Activated gamma-delta T cell treated with Interleukin-2 at 50 U/mL for 16 hours (primary cell): Measurements from ENCODE around the gene FMNL2.

Source experiments
- DNase-seq: peaks from one replicate; pipeline ENCODE4 v3.0.0-alpha.2; 2020

Gene FMNL2

GRCh38 chr2:152598975-152599759 is 264.2 kb downstream of the FMNL2 start:
- no peak for DNase-seq

- DNase-seq = no peak
Observed at GRCh38 chr2:152600051-152600657, 265.2 kb downstream of the FMNL2 start.

GRCh38 chr2:152600697-152601096 is 265.7 kb downstream of the FMNL2 start:
- no peak for DNase-seq

- DNase-seq = no peak
Observed at GRCh38 chr2:152602750-152603149, 267.8 kb downstream of the FMNL2 start.

- DNase-seq = no peak
Observed at GRCh38 chr2:152603166-152603565, 268.2 kb downstream of the FMNL2 start.

GRCh38 chr2:152606081-152606480 is 271.1 kb downstream of the FMNL2 start:
- no peak for DNase-seq

GRCh38 chr2:152606941-152607340 is 272.0 kb downstream of the FMNL2 start:
- DNase-seq = no peak

GRCh38 chr2:152607793-152608300 is 272.9 kb downstream of the FMNL2 start:
- DNase-seq = no peak

GRCh38 chr2:152609154-152609553 is 274.2 kb downstream of the FMNL2 start:
- DNase-seq = no peak

GRCh38 chr2:152609699-152610098 is 274.7 kb downstream of the FMNL2 start:
- DNase-seq = no peak

- DNase-seq = no peak
Observed at GRCh38 chr2:152611458-152612231, 276.7 kb downstream of the FMNL2 start.

- no peak for DNase-seq
Observed at GRCh38 chr2:152613235-152613634, 278.3 kb downstream of the FMNL2 start.

- DNase-seq = no peak
Observed at GRCh38 chr2:152615177-152615576, 280.2 kb downstream of the FMNL2 start.

GRCh38 chr2:152617456-152618192 is 282.6 kb downstream of the FMNL2 start:
- DNase-seq = no peak

- no peak for DNase-seq
Observed at GRCh38 chr2:152618193-152618564, 283.2 kb downstream of the FMNL2 start.

- DNase-seq = no peak
Observed at GRCh38 chr2:152620208-152620607, 285.2 kb downstream of the FMNL2 start.

- DNase-seq = no peak
Observed at GRCh38 chr2:152620985-152621384, 286.0 kb downstream of the FMNL2 start.

- no peak for DNase-seq
Observed at GRCh38 chr2:152622219-152622618, 287.2 kb downstream of the FMNL2 start.

GRCh38 chr2:152623076-152623740 is 288.2 kb downstream of the FMNL2 start:
- DNase-seq = no peak

- no peak for DNase-seq
Observed at GRCh38 chr2:152623775-152624174, 288.8 kb downstream of the FMNL2 start.

- no peak for DNase-seq
Observed at GRCh38 chr2:152624805-152625204, 289.8 kb downstream of the FMNL2 start.

- no peak for DNase-seq
Observed at GRCh38 chr2:152626911-152627339, 292.0 kb downstream of the FMNL2 start.
